ENCODE results near the gene ING4.

DNA sequence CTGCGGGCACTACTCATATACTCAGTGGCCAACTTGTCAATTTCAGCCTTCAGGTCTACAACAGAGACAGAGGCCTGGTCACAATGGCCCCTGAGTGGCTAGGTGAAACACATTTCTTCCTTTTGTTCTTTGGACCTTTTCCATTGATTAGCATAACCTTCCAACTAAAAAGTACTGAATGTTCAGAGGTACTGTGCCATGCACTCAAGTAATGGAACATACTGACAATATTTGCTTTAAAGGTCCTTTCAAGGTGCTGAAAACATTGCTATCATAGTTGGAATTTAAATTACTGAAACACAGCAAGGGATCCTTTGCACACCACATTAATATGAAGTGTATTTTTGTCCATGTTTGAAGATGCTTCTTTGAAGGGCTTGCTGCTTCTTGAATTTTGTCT, 9.6 kb downstream of the ING4 start:
- TF ChIP-seq TAF1 (IDR thresholded peaks at IDR 0.05; ENCODE audit: low read depth, low read length) (no peak), POLR2AphosphoS5 (IDR thresholded peaks at IDR 0.05; ENCODE audit: low read depth, low read length) (no peak), POLR2A (IDR thresholded peaks at IDR 0.05; ENCODE audit: low read depth, low read length) (no peak), SPI1 (IDR thresholded peaks at IDR 0.05; ENCODE audit: low read depth, low read length) (no peak), PAX5 (IDR thresholded peaks at IDR 0.05; ENCODE audit: insufficient read depth, low read length, severe bottlenecking) (no peak), POU2F2 (IDR thresholded peaks at IDR 0.05; ENCODE audit: low read depth, low read length) (no peak)

Measured in GM12891 (cell line).